ENCODE results near the gene DPH5. TPM values are rescaled to one million over a fixed set of nuclear protein-coding genes. Genes with fewer than 3 reads are reported as not detected.
"Not testable (repeated sequence)": the region's sequence is repeated elsewhere in the genome, so short reads cannot be mapped to it uniquely, and the experiment has no call there.

DPH5 gene
- total RNA-seq, 6 experiments from 2014 or later: 10.9 to 21.4 (median 16.8) TPM

- H3K9me3 ChIP-seq; H3K27ac ChIP-seq; H3K4me1 ChIP-seq; H3K27me3 ChIP-seq; H3K4me3 ChIP-seq; ATAC-seq; H3K36me3 ChIP-seq; intact Hi-C loops (cut with DNase I); DNase-seq: not testable (repeated sequence)
- 94% methylated on average over 3 of the region's 3 CpGs for WGBS (ENCODE audit: insufficient coverage, low coverage, low lambda C conversion rate, missing lambda C conversion rate)
These were observed 79.5 kb downstream of the DPH5 start for GRCh38 chr1:100946064-100946463.

DNA sequence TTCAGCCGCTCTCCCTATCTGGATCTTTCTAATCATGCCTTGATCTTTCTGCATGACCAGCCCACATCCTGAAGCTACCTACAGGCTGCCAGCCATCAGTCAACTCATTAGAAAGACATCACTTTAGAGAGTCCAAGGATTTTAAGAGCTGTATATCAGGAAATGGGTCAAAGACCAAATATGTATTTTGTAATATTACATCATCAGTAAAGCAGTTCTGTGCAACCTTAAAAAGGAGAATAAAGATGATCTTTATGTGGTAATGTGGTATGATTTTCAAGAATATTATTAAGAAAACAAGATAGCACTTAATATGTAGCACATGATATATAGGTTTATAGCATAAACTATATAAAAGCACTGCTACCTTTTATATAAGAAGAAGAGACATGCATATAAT is 82.1 kb downstream of the DPH5 start:
- ATAC-seq: no peak

DNA sequence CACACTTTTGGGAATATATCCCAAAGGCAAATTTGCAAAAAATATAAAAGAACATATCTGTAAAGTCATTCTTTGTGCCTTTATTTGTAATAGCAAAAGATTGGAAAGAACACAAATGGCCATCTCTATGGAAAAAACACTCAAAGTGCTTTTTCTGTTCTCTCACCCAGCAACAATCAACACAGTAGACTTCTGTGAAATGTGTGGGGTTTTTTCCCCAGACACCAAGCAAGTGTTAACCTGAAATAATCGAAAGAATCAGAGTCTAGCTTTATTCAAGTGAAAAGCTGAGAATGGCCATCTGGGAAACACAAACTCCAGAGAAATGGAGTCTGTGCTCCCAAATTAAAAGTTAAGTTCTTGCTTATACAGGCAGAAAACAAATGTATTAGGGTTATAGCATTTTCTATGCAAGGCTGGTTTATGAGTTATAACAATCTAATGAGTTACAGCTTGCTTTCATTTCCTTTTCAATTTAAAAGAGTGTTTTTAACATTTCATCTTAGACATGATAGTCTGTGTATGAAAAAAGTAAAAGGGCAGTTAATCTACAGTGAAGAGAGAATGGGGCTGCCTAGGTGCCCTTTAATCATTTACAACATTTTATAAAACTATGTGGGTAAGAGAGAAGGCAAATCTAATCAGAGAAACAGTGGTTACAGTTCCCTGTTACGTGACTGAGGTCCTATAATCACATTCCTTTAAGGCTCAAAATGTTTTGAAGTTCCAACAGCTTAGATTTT is 83.1 kb downstream of the DPH5 start:
- Histone ChIP-seq H3K27ac (no peak overlapping the region), H3K27me3 (no peaks in the 10 kb centered on the region), H3K9me3 (no peaks in the 10 kb centered on the region), H3K4me3 (no peak overlapping the region), H3K4me1 (no peaks in the 10 kb centered on the region), H3K36me3 (peaks cover 0 to 5% (median 0%) of the 10 kb centered on the region in 4 donors)
- ATAC-seq (no peak), DNase-seq (no peak)
- intact Hi-C loops (cut with DNase I): no loop called here
- TF ChIP-seq, protein P1, sequence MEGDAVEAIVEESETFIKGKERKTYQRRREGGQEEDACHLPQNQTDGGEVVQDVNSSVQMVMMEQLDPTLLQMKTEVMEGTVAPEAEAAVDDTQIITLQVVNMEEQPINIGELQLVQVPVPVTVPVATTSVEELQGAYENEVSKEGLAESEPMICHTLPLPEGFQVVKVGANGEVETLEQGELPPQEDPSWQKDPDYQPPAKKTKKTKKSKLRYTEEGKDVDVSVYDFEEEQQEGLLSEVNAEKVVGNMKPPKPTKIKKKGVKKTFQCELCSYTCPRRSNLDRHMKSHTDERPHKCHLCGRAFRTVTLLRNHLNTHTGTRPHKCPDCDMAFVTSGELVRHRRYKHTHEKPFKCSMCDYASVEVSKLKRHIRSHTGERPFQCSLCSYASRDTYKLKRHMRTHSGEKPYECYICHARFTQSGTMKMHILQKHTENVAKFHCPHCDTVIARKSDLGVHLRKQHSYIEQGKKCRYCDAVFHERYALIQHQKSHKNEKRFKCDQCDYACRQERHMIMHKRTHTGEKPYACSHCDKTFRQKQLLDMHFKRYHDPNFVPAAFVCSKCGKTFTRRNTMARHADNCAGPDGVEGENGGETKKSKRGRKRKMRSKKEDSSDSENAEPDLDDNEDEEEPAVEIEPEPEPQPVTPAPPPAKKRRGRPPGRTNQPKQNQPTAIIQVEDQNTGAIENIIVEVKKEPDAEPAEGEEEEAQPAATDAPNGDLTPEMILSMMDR (IDR thresholded peaks at IDR 0.05): no peak
- TF ChIP-seq POLR2A (IDR thresholded peaks at IDR 0.05): no peak
- WGBS (ENCODE audit: insufficient coverage, low coverage, low lambda C conversion rate, missing lambda C conversion rate): 71% methylated on average over 2 of the region's 2 CpGs

More for the DNA sequence above, 82.1 kb downstream of the DPH5 start:
- H3K27me3 ChIP-seq: no peaks in the 10 kb centered on the region
- no peak for TF ChIP-seq POLR2A (IDR thresholded peaks at IDR 0.05)
- TF ChIP-seq, protein P1 (IDR thresholded peaks at IDR 0.05): no peak
- no peaks in the 10 kb centered on the region for H3K9me3 ChIP-seq
- H3K4me1 ChIP-seq: no peaks in the 10 kb centered on the region
- H3K36me3 ChIP-seq: peaks cover 0 to 5% (median 0%) of the 10 kb centered on the region in 4 donors
- 100% methylated on average over 1 of the region's 1 CpG for WGBS (ENCODE audit: insufficient coverage, low coverage, low lambda C conversion rate, missing lambda C conversion rate)
- no peak overlapping the region for H3K27ac ChIP-seq
- intact Hi-C loops (cut with DNase I): no loop called here
- DNase-seq: no peak
- no peak overlapping the region for H3K4me3 ChIP-seq

GRCh38 chr1:100941580-100942216 is 83.9 kb downstream of the DPH5 start:
- Histone ChIP-seq H3K27ac (no peak overlapping the region), H3K27me3 (no peaks in the 10 kb centered on the region), H3K4me1 (no peaks in the 10 kb centered on the region), H3K36me3 (peaks cover 0 to 5% (median 0%) of the 10 kb centered on the region in 4 donors), H3K4me3 (no peak overlapping the region), H3K9me3 (no peaks in the 10 kb centered on the region)
- WGBS (ENCODE audit: insufficient coverage, low coverage, low lambda C conversion rate, missing lambda C conversion rate): 95% methylated on average over 9 of the region's 9 CpGs
- ATAC-seq: no peak
- DNase-seq: no peak
- intact Hi-C loops (cut with DNase I): no loop called here
- TF ChIP-seq, protein P1 (IDR thresholded peaks at IDR 0.05): no peak
- TF ChIP-seq POLR2A (IDR thresholded peaks at IDR 0.05): no peak

- TF ChIP-seq POLR2A (IDR thresholded peaks at IDR 0.05): no peak
- TF ChIP-seq, protein P1 (IDR thresholded peaks at IDR 0.05): no peak
- ATAC-seq (no peak), DNase-seq (no peak)
- intact Hi-C loops (cut with DNase I): no loop called here
- 33% methylated on average over 1 of the region's 1 CpG for WGBS (ENCODE audit: insufficient coverage, low coverage, low lambda C conversion rate, missing lambda C conversion rate)
- Histone ChIP-seq H3K4me1 (no peaks in the 10 kb centered on the region), H3K27ac (no peak overlapping the region), H3K9me3 (no peaks in the 10 kb centered on the region), H3K27me3 (no peaks in the 10 kb centered on the region), H3K4me3 (no peak overlapping the region), H3K36me3 (peaks cover 0 to 5% (median 0%) of the 10 kb centered on the region in 4 donors)
These were observed 84.5 kb downstream of the DPH5 start for GRCh38 chr1:100941098-100941527.

Measured in right lobe of liver (tissue), 6 donors.